HepG2 (cell line): ENCODE data around the gene CABP2. TPM values are rescaled to one million over a fixed set of nuclear protein-coding genes. Genes with fewer than 3 reads are reported as not detected.

Source experiments
- ESRRA ChIP-seq: sonication (generic); formaldehyde crosslinking; IDR thresholded peaks from 2 replicates; pipeline ENCODE4 v1.5.1; 2020; ENCODE audit warnings: mild to moderate bottlenecking, low read depth, missing genetic modification reagents
- FIP1L1 ChIP-seq: fragments of 200-400 bp; formaldehyde crosslinking; IDR thresholded peaks from 2 replicates; pipeline ENCODE4 v1.6.1; 2018; ENCODE audit warnings: low read depth, mild to moderate bottlenecking, low read length, moderate library complexity, borderline replicate concordance; ENCODE audit not compliant: insufficient read depth
- GATAD2A ChIP-seq: IDR thresholded peaks from 2 replicates; pipeline ENCODE4 v1.6.1; 2016
- IKZF5 ChIP-seq: IDR thresholded peaks from 2 replicates; pipeline ENCODE4 v1.6.1; 2018; ENCODE audit warnings: missing genetic modification reagents, mild to moderate bottlenecking, missing compliant biosample characterization
- KDM5A ChIP-seq: fragments of 200-600 bp; sonication (generic); IDR thresholded peaks from 2 replicates; pipeline ENCODE4 v1.7.0; 2018; ENCODE audit warnings: antibody characterized with exemption, mild to moderate bottlenecking, low read length, borderline replicate concordance
- LCORL ChIP-seq, 2 experiments: fragments of 450-650 bp in 1 of 2; sonication (generic) in 1 of 2; formaldehyde crosslinking in 1 of 2; IDR thresholded peaks; 2 replicates each; pipeline versions ENCODE4 v1.5.0 to v1.6.1; 2017 to 2020; ENCODE audit warnings: antibody characterized with exemption in 1 of 2, missing genetic modification reagents in 1 of 2
- MAFF ChIP-seq: IDR thresholded peaks from 2 replicates; pipeline ENCODE4 v1.6.1; 2011; ENCODE audit warnings: low read depth, low read length, improper control_type of control experiment
- RBFOX2 ChIP-seq: fragments of 200-400 bp; formaldehyde crosslinking; IDR thresholded peaks from 2 replicates; pipeline ENCODE4 v1.6.1; 2017; ENCODE audit warnings: low read depth, mild to moderate bottlenecking, low read length
- SETDB1 ChIP-seq: sonication (generic); formaldehyde crosslinking; IDR thresholded peaks from 2 replicates; pipeline ENCODE4 v1.5.1; 2020; ENCODE audit warnings: missing genetic modification reagents, mild to moderate bottlenecking, borderline replicate concordance
- U2AF2 ChIP-seq: fragments of 200-400 bp; formaldehyde crosslinking; IDR thresholded peaks from 2 replicates; pipeline ENCODE4 v1.6.1; 2017; ENCODE audit warnings: low read depth, mild to moderate bottlenecking, low read length
- YEATS2 ChIP-seq: sonication (generic); formaldehyde crosslinking; IDR thresholded peaks from 2 replicates; pipeline ENCODE4 v1.4.0; 2020; ENCODE audit warnings: missing genetic modification reagents, borderline replicate concordance
- ZBTB1 ChIP-seq: sonication (generic); formaldehyde crosslinking; IDR thresholded peaks from 2 replicates; pipeline ENCODE4 v1.4.0; 2020; ENCODE audit warnings: missing genetic modification reagents, borderline replicate concordance
- ZNF468 ChIP-seq: sonication (generic); formaldehyde crosslinking; IDR thresholded peaks from 2 replicates; pipeline ENCODE4 v1.8.0; 2022; ENCODE audit warnings: mild to moderate bottlenecking, moderate library complexity, missing genetic modification reagents
- ZNF7 ChIP-seq: IDR thresholded peaks from 2 replicates; pipeline ENCODE4 v1.6.1; 2016; ENCODE audit warnings: missing biosample characterization, missing genetic modification reagents
- polyA plus RNA-seq, 8 experiments: library from polyadenylated mRNA; depleted of rRNA in 3 of 8; stranded (reverse) in 7 of 8; unstranded in 1 of 8; fragments of >200 nt; fragmentation: Illumina TruSeq in 4 of 8; extraction: Trizol in 4 of 8; gene quantifications; 2 replicates each; pipeline versions ENCODE4 v1.2.1 to v1.2.3, GENCODE V29; 2011 to 2016; ENCODE audit warnings: low read depth in 4 of 8, missing spikeins in 1 of 8, mixed read lengths in 1 of 8; ENCODE audit not compliant: insufficient read depth in 1 of 8
- total RNA-seq, 5 experiments: library from RNA; depleted of rRNA; stranded (reverse); fragments of >200 nt; fragmentation: Illumina TruSeq; extraction: Trizol; gene quantifications; 2 replicates each; pipeline ENCODE4 v1.2.3, GENCODE V29; 2016; ENCODE audit warnings: low read depth in 1 of 5
- TF ChIP-seq, protein P1 (sequence below): sonication (generic); formaldehyde crosslinking; IDR thresholded peaks from 2 replicates; pipeline ENCODE4 v1.4.0; 2020; ENCODE audit warnings: missing genetic modification reagents, mild to moderate bottlenecking, borderline replicate concordance
- TF ChIP-seq, protein P2 (sequence below): sonication (generic); formaldehyde crosslinking; IDR thresholded peaks from 2 replicates; pipeline ENCODE4 v1.5.1; 2020; ENCODE audit warnings: mild to moderate bottlenecking, moderate library complexity, missing genetic modification reagents
- TF ChIP-seq, protein P3 (sequence below): sonication (generic); formaldehyde crosslinking; conservative IDR thresholded peaks from 2 replicates; pipeline ENCODE4 v1.8.0; 2022; ENCODE audit warnings: missing genetic modification reagents
- TF ChIP-seq, protein P4 (sequence below): sonication (generic); formaldehyde crosslinking; IDR thresholded peaks from 2 replicates; pipeline ENCODE4 v1.4.0; 2020; ENCODE audit warnings: missing genetic modification reagents, mild to moderate bottlenecking, borderline replicate concordance

The CABP2 gene
- total and polyA plus RNA-seq, 2 of the 13 experiments (the other 11 are each of a cell fraction or from before 2014, with no cell fraction given) = not detected

DNA sequence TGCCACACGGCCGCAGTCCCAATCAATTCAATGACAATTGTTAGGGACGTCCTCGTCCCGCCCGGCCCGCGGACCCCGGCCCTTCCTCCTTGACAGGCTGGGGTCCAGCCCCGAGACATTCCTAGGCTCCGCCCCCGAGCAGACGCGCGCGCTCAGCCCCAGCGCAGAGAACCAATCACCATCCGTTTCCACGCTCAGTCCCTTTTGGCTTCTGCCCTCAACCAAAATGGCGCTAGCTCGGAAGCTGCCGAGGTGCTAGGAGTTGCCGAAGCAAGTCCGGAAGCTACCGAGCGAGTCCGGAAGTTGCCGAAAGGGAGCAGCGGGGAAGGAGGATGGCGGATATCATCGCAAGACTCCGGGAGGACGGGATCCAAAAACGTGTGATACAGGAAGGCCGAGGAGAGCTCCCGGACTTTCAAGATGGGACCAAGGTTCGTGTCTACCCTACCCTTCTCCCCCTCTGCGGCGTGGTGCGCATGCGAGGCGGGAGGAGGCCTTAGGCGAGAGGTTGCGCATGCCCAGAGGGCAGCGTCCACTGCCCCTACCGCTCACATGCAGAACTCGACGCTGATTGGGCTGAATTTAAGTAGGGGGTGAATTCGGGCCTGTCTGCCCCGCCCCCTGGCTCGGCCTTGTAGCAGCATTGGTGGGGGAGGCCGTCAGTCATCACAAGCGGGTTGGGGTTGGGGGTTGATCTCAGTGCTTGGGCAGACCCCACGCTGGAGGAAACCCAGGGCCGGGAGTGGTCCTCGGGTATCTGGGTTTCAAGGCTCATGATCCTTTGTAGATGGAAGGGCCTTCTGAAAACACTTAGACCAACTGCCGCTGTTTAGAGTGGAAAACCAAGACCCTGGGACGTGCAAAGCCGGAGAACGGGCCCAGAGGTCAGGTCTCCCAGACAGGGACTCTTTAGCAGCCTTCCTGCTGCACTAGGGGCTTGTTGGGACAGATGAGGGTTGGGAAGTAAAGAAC is 40.1 kb downstream of the CABP2 start, which contains the start of gene AIP (continued):
- no peak for TF ChIP-seq U2AF2
- TF ChIP-seq GATAD2A (CRISPR knock-in tag) = peak; percentile 59; the same call in 1 of the 2 replicates
- no peak for TF ChIP-seq MAFF
- peak; percentile 96 for TF ChIP-seq SETDB1 (CRISPR knock-in tag)
- peak; percentile 70 for TF ChIP-seq RBFOX2
- peak; percentile 98; the same call in 1 of the 2 replicates for TF ChIP-seq YEATS2
- TF ChIP-seq ZBTB1 (CRISPR knock-in tag) = no peak; the same call in 1 of the 2 replicates
- 0 out of 2 replicates have a peak, but pooled peaks have one; percentile 51 for TF ChIP-seq ZNF7 (CRISPR knock-in tag)
- TF ChIP-seq, protein P1, sequence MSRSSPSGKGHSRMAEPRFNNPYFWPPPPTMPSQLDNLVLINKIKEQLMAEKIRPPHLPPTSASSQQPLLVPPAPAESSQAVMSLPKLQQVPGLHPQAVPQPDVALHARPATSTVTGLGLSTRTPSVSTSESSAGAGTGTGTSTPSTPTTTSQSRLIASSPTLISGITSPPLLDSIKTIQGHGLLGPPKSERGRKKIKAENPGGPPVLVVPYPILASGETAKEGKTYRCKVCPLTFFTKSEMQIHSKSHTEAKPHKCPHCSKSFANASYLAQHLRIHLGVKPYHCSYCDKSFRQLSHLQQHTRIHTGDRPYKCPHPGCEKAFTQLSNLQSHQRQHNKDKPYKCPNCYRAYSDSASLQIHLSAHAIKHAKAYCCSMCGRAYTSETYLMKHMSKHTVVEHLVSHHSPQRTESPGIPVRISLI = peak; percentile 36; the same call in 1 of the 2 replicates
- peak; percentile 78 for TF ChIP-seq ESRRA
- TF ChIP-seq KDM5A = peak; percentile 73
- TF ChIP-seq, protein P2, sequence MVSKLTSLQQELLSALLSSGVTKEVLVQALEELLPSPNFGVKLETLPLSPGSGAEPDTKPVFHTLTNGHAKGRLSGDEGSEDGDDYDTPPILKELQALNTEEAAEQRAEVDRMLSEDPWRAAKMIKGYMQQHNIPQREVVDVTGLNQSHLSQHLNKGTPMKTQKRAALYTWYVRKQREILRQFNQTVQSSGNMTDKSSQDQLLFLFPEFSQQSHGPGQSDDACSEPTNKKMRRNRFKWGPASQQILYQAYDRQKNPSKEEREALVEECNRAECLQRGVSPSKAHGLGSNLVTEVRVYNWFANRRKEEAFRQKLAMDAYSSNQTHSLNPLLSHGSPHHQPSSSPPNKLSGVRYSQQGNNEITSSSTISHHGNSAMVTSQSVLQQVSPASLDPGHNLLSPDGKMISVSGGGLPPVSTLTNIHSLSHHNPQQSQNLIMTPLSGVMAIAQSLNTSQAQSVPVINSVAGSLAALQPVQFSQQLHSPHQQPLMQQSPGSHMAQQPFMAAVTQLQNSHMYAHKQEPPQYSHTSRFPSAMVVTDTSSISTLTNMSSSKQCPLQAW (CRISPR knock-in tag) = peak; percentile 93
- TF ChIP-seq FIP1L1 = 0 out of 2 replicates have a peak, but pooled peaks have one; percentile 59
- TF ChIP-seq LCORL (IDR thresholded peaks at IDR 0.05) = no peak
- TF ChIP-seq LCORL (CRISPR knock-in tag; IDR thresholded peaks at IDR 0.05) = 0 out of 2 replicates have a peak, but pooled peaks have one; percentile 24
- TF ChIP-seq, protein P3, sequence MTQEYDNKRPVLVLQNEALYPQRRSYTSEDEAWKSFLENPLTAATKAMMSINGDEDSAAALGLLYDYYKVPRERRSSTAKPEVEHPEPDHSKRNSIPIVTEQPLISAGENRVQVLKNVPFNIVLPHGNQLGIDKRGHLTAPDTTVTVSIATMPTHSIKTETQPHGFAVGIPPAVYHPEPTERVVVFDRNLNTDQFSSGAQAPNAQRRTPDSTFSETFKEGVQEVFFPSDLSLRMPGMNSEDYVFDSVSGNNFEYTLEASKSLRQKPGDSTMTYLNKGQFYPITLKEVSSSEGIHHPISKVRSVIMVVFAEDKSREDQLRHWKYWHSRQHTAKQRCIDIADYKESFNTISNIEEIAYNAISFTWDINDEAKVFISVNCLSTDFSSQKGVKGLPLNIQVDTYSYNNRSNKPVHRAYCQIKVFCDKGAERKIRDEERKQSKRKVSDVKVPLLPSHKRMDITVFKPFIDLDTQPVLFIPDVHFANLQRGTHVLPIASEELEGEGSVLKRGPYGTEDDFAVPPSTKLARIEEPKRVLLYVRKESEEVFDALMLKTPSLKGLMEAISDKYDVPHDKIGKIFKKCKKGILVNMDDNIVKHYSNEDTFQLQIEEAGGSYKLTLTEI (CRISPR knock-in tag) = no peak
- TF ChIP-seq ZNF468 (CRISPR knock-in tag) = no peak
- TF ChIP-seq, protein P4, sequence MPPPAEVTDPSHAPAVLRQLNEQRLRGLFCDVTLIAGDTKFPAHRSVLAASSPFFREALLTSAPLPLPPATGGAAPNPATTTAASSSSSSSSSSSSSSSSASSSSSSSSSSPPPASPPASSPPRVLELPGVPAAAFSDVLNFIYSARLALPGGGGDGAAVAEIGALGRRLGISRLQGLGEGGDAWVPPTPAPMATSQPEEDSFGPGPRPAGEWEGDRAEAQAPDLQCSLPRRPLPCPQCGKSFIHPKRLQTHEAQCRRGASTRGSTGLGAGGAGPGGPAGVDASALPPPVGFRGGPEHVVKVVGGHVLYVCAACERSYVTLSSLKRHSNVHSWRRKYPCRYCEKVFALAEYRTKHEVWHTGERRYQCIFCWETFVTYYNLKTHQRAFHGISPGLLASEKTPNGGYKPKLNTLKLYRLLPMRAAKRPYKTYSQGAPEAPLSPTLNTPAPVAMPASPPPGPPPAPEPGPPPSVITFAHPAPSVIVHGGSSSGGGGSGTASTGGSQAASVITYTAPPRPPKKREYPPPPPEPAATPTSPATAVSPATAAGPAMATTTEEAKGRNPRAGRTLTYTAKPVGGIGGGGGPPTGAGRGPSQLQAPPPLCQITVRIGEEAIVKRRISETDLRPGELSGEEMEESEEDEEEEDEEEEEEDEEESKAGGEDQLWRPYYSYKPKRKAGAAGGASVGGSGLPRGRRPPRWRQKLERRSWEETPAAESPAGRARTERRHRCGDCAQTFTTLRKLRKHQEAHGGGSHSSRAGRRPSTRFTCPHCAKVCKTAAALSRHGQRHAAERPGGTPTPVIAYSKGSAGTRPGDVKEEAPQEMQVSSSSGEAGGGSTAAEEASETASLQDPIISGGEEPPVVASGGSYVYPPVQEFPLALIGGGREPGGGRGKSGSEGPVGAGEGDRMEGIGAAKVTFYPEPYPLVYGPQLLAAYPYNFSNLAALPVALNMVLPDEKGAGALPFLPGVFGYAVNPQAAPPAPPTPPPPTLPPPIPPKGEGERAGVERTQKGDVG (CRISPR knock-in tag) = peak; percentile 95; the same call in 1 of the 2 replicates
- TF ChIP-seq IKZF5 = peak; percentile 97
